Activated CD8-positive, alpha-beta memory T cell treated with anti-CD3 and anti-CD28 coated beads for 36 hours (primary cell): ENCODE measurements around the gene ODC1. TPM values are rescaled to one million over a fixed set of nuclear protein-coding genes. Genes with fewer than 3 reads are reported as not detected.

Experiments used
- CTCF ChIA-PET: fragments of 350-600 bp; sonication (Branson Sonifier 250); formaldehyde crosslinking; loops from one replicate; lab custom pipeline; 2021; ENCODE audit warnings: antibody characterized with exemption; lab: Charles Lee
- POLR2A ChIA-PET: fragments of 350-600 bp; sonication (Branson Sonifier 250); formaldehyde crosslinking; loops from one replicate; lab custom pipeline; 2021; ENCODE audit warnings: antibody characterized with exemption; lab: Charles Lee
- total RNA-seq, 2 experiments: library from RNA; stranded (reverse); gene quantifications; one replicate each; pipeline ENCODE4 v1.2.3, GENCODE V29; 2021

Gene ODC1
- total RNA-seq, 2 experiments from 2014 or later: 477 to 483 TPM

- ChIA-PET POLR2A (no interaction called here), CTCF (interaction anchor here (0.9 to 2.0 kb wide), 4 partner anchors 11 to 134 kb away, joined by 3 to 6 read pairs (median 4); no protein-coding TSS in a partner anchor)
Measured at GRCh38 chr2:10411557-10411956, 36.6 kb downstream of the ODC1 start.

GRCh38 chr2:10410823-10411437 is 37.2 kb downstream of the ODC1 start:
- ChIA-PET CTCF (interaction anchor here (0.9 to 3.5 kb wide), 7 partner anchors 11 to 140 kb away, joined by 3 to 33 read pairs (median 6); no protein-coding TSS in a partner anchor), POLR2A (interaction anchor here (0.5 kb wide), 1 partner anchor 177 kb away, joined by 6 read pairs; no protein-coding TSS in a partner anchor)

GRCh38 chr2:10410001-10410822 is 37.9 kb downstream of the ODC1 start:
- ChIA-PET CTCF (interaction anchor here (0.6 to 4.3 kb wide), 25 partner anchors 9 to 704 kb away, joined by 3 to 51 read pairs (median 6); partner anchors contain the start of gene HPCAL1), POLR2A (no interaction called here)

- POLR2A ChIA-PET: interaction anchor here (0.7 to 2.1 kb wide), 6 partner anchors 24 to 108 kb away, joined by 3 to 6 read pairs (median 4); partner anchors contain the start of gene ODC1
Measured at GRCh38 chr2:10408649-10409579, 39.2 kb downstream of the ODC1 start.

GRCh38 chr2:10407841-10408648 is 40.1 kb downstream of the ODC1 start:
- CTCF ChIA-PET: interaction anchor here (0.6 to 4.3 kb wide), 26 partner anchors 9 to 336 kb away, joined by 3 to 51 read pairs (median 8); partner anchors contain the start of gene HPCAL1

More at GRCh38 chr2:10408649-10409579, 39.2 kb downstream of the ODC1 start:
- CTCF ChIA-PET: interaction anchor here (0.6 to 4.3 kb wide), 43 partner anchors 8 to 362 kb away, joined by 3 to 51 read pairs (median 4); partner anchors contain the start of genes HPCAL1 and ODC1

GRCh38 chr2:10407432-10407831 is 40.7 kb downstream of the ODC1 start:
- CTCF ChIA-PET: interaction anchor here (1.0 to 4.3 kb wide), 9 partner anchors 15 to 282 kb away, joined by 3 to 51 read pairs (median 12); partner anchors contain the start of gene HPCAL1
- POLR2A ChIA-PET: interaction anchor here (0.7 to 2.1 kb wide), 4 partner anchors 76 to 564 kb away, joined by 3 to 6 read pairs (median 5); partner anchors contain the start of gene TAF1B

More at GRCh38 chr2:10407841-10408648, 40.1 kb downstream of the ODC1 start:
- POLR2A ChIA-PET: interaction anchor here (0.6 to 2.1 kb wide), 9 partner anchors 25 to 565 kb away, joined by 3 to 6 read pairs (median 3); partner anchors contain the start of genes ODC1 and TAF1B

GRCh38 chr2:10406491-10407188 is 41.5 kb downstream of the ODC1 start:
- POLR2A ChIA-PET: no interaction called here
- CTCF ChIA-PET: interaction anchor here (1.0 to 4.3 kb wide), 3 partner anchors 103 to 334 kb away, joined by 3 to 51 read pairs (median 8); partner anchors contain the start of gene HPCAL1

GRCh38 chr2:10406016-10406415 is 42.1 kb downstream of the ODC1 start:
- POLR2A ChIA-PET: no interaction called here

GRCh38 chr2:10405448-10405847 is 42.7 kb downstream of the ODC1 start:
- CTCF ChIA-PET: interaction anchor here (1.0 to 1.2 kb wide), 2 partner anchors 74 to 333 kb away, joined by 3 read pairs; no protein-coding TSS in a partner anchor

More at GRCh38 chr2:10406016-10406415, 42.1 kb downstream of the ODC1 start:
- CTCF ChIA-PET: interaction anchor here (1.0 to 4.3 kb wide), 4 partner anchors 75 to 333 kb away, joined by 3 to 51 read pairs (median 6); partner anchors contain the start of gene HPCAL1

GRCh38 chr2:10404324-10405143 is 43.6 kb downstream of the ODC1 start:
- ChIA-PET POLR2A (no interaction called here), CTCF (no interaction called here)

More at GRCh38 chr2:10405448-10405847, 42.7 kb downstream of the ODC1 start:
- POLR2A ChIA-PET: no interaction called here

GRCh38 chr2:10402653-10403215 is 45.4 kb downstream of the ODC1 start:
- CTCF ChIA-PET: no interaction called here
- POLR2A ChIA-PET: no interaction called here

GRCh38 chr2:10402062-10402585 is 46.0 kb downstream of the ODC1 start:
- POLR2A ChIA-PET: interaction anchor here (0.5 kb wide), 1 partner anchor 8 kb away, joined by 4 read pairs; no protein-coding TSS in a partner anchor

GRCh38 chr2:10400978-10401951 is 46.9 kb downstream of the ODC1 start:
- CTCF ChIA-PET: no interaction called here
- POLR2A ChIA-PET: no interaction called here

More at GRCh38 chr2:10402062-10402585, 46.0 kb downstream of the ODC1 start:
- CTCF ChIA-PET: no interaction called here

GRCh38 chr2:10400568-10400977 is 47.6 kb downstream of the ODC1 start:
- POLR2A ChIA-PET: no interaction called here
- CTCF ChIA-PET: interaction anchor here (0.8 kb wide), 1 partner anchor 8 kb away, joined by 3 read pairs; no protein-coding TSS in a partner anchor
